PC-3 (cell line): Measurements from ENCODE around the gene SLC8A1. TPM values are rescaled to one million over a fixed set of nuclear protein-coding genes. Genes with fewer than 3 reads are reported as not detected.
A peak's percentile ranks its signal among the peaks of the same experiment; 100 is the strongest.

Experiments used
- ATAC-seq: fragments of 200-7000 bp; cut with Tn5 transposase; 2 replicates; pipeline ENCODE4 v1.9.1; 2020; ENCODE audit warnings: mild to moderate bottlenecking, moderate library complexity
- BruUV-seq: library from RNA; stranded (reverse); fragments of 400-500 nt; replicated peaks from 2 replicates; lab custom pipeline; 2021; lab: Mats Ljungman, UMichigan
- CTCF ChIA-PET: fragments of 300-600 bp; sonication (Branson Sonifier 250); formaldehyde crosslinking; loops from one replicate; lab custom pipeline; 2022; ENCODE audit warnings: antibody characterized with exemption; lab: Charles Lee
- POLR2A ChIA-PET: fragments of 300-600 bp; sonication (Branson Sonifier 250); formaldehyde crosslinking; loops from one replicate; lab custom pipeline; 2022; ENCODE audit warnings: antibody characterized with exemption; ENCODE audit not compliant: unreplicated experiment; lab: Charles Lee
- DNase-seq: peaks from one replicate; pipeline ENCODE4 v3.0.0-alpha.2; 2015
- H2AFZ ChIP-seq: fragments of 300-600 bp; sonication (generic); 2 replicates; pipeline ENCODE4 v1.6.0; 2016; ENCODE audit warnings: antibody characterized with exemption, low read length
- H3F3A ChIP-seq: fragments of 300-600 bp; sonication (generic); one replicate; pipeline ENCODE4 v1.6.0; 2017; ENCODE audit warnings: antibody characterized with exemption, low read length, control low read depth, mild to moderate bottlenecking; ENCODE audit not compliant: unreplicated experiment
- H3K27ac ChIP-seq: fragments of 300-600 bp; sonication (generic); 2 replicates; pipeline ENCODE4 v1.5.1; 2016; ENCODE audit warnings: mild to moderate bottlenecking, low read length
- H3K27me3 ChIP-seq: fragments of 300-600 bp; sonication (generic); 2 replicates; pipeline ENCODE4 v1.6.1; 2016; ENCODE audit warnings: low read length, mixed read lengths
- H3K36me3 ChIP-seq: fragments of 300-600 bp; sonication (generic); 2 replicates; pipeline ENCODE4 v1.6.1; 2016; ENCODE audit warnings: low read depth, mixed run types, low read length, mixed read lengths
- H3K4me1 ChIP-seq: fragments of 300-600 bp; sonication (generic); 2 replicates; pipeline ENCODE4 v1.5.1; 2016; ENCODE audit warnings: low read length; ENCODE audit not compliant: insufficient read depth
- H3K4me2 ChIP-seq: fragments of 300-600 bp; sonication (generic); 2 replicates; pipeline ENCODE4 v1.6.0; 2016; ENCODE audit warnings: low read length
- H3K4me3 ChIP-seq: fragments of 300-600 bp; sonication (generic); 2 replicates; pipeline ENCODE4 v1.5.1; 2016; ENCODE audit warnings: mild to moderate bottlenecking, low read length, mixed read lengths
- H3K79me2 ChIP-seq: fragments of 300-600 bp; sonication (generic); 2 replicates; pipeline ENCODE4 v1.6.1; 2017; ENCODE audit warnings: low read length, mixed read lengths
- H3K9ac ChIP-seq: fragments of 300-600 bp; sonication (generic); 2 replicates; pipeline ENCODE4 v1.6.0; 2016; ENCODE audit warnings: mild to moderate bottlenecking, low read length
- H3K9me2 ChIP-seq: fragments of 300-600 bp; sonication (generic); replicated peaks from 2 replicates; pipeline ENCODE4 v1.6.1; 2016; ENCODE audit warnings: mixed run types, low read length, mixed read lengths
- H3K9me3 ChIP-seq: fragments of 300-600 bp; sonication (generic); 2 replicates; pipeline ENCODE4 v1.6.1; 2016; ENCODE audit warnings: low read length, mixed read lengths
- H4K20me1 ChIP-seq: fragments of 300-600 bp; sonication (generic); 2 replicates; pipeline ENCODE4 v1.6.1; 2016; ENCODE audit warnings: low read length, mixed read lengths
- EZH2 ChIP-seq: fragments of 300-600 bp; sonication (generic); IDR thresholded peaks from one replicate; pipeline ENCODE4 v1.6.1; 2017; ENCODE audit warnings: antibody characterized with exemption, mild to moderate bottlenecking, low read length; ENCODE audit not compliant: unreplicated experiment
- EZH2phosphoT487 ChIP-seq: fragments of 300-600 bp; sonication (generic); IDR thresholded peaks from 2 replicates; pipeline ENCODE4 v1.6.1; 2018; ENCODE audit warnings: mild to moderate bottlenecking, antibody characterized with exemption, low read length, borderline replicate concordance
- intact Hi-C: fragments of 100-400 bp; cut with micrococcal nuclease; formaldehyde crosslinking; loops from 2 replicates; pipeline ENCODE4 v1.9.0; 2023
- total RNA-seq: library from RNA; depleted of rRNA; stranded (reverse); fragments of >200 nt; gene quantifications from 2 replicates; pipeline ENCODE4 v1.2.3, GENCODE V29; 2014
- TF ChIP-seq, protein P1 (sequence below): fragments of 300-600 bp; sonication (generic); conservative IDR thresholded peaks from 2 replicates; pipeline ENCODE4 v1.5.1; 2017; ENCODE audit warnings: antibody characterized with exemption, low read depth, mild to moderate bottlenecking, low read length

SLC8A1 gene
- total RNA-seq, 1 experiment from 2014 or later: 1.3 TPM

DNA sequence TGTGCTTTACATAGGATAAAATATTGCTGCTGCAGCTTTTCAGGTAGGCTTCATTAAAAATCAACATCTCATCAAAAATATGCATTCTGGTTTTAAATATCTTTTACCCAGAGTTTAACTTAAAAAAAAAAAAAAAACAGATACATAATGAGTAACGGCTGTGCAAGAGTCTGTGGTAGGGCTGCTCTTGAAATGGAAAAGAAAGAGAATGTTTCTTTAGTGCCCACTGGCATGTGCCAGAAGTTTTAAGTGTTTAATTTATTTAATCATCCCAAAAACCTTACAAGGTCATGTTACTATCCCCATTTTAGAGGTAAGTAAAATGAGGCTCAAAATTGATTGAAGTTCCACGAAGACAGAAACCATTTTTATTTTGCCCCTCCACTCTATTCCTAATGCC, 92.1 kb downstream of the SLC8A1 start:
- intact Hi-C loops: no loop called here
- no peak for TF ChIP-seq EZH2phosphoT487
- TF ChIP-seq, protein P1, sequence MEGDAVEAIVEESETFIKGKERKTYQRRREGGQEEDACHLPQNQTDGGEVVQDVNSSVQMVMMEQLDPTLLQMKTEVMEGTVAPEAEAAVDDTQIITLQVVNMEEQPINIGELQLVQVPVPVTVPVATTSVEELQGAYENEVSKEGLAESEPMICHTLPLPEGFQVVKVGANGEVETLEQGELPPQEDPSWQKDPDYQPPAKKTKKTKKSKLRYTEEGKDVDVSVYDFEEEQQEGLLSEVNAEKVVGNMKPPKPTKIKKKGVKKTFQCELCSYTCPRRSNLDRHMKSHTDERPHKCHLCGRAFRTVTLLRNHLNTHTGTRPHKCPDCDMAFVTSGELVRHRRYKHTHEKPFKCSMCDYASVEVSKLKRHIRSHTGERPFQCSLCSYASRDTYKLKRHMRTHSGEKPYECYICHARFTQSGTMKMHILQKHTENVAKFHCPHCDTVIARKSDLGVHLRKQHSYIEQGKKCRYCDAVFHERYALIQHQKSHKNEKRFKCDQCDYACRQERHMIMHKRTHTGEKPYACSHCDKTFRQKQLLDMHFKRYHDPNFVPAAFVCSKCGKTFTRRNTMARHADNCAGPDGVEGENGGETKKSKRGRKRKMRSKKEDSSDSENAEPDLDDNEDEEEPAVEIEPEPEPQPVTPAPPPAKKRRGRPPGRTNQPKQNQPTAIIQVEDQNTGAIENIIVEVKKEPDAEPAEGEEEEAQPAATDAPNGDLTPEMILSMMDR: no peak
- TF ChIP-seq EZH2: no peak
- H3F3A ChIP-seq: no peaks in the 10 kb centered on the region
- no peak overlapping the region for H3K9ac ChIP-seq
- no peak for ATAC-seq
- H3K79me2 ChIP-seq: no peaks in the 10 kb centered on the region
- H3K36me3 ChIP-seq: no peaks in the 10 kb centered on the region
- H4K20me1 ChIP-seq: no peaks in the 10 kb centered on the region
- H3K9me3 ChIP-seq: no peaks in the 10 kb centered on the region
- no peak for DNase-seq
- H3K9me2 ChIP-seq: no peaks in the 10 kb centered on the region
- POLR2A ChIA-PET: no interaction called here
- H2AFZ ChIP-seq: no peak overlapping the region
- H3K27me3 ChIP-seq: no peaks in the 10 kb centered on the region
- BruUV-seq: no TSS peak
- CTCF ChIA-PET: no interaction called here
- H3K4me3 ChIP-seq: no peak overlapping the region
- no peak overlapping the region for H3K27ac ChIP-seq
- peaks cover 22% of the 10 kb centered on the region for H3K4me1 ChIP-seq
- no peak overlapping the region for H3K4me2 ChIP-seq

DNA sequence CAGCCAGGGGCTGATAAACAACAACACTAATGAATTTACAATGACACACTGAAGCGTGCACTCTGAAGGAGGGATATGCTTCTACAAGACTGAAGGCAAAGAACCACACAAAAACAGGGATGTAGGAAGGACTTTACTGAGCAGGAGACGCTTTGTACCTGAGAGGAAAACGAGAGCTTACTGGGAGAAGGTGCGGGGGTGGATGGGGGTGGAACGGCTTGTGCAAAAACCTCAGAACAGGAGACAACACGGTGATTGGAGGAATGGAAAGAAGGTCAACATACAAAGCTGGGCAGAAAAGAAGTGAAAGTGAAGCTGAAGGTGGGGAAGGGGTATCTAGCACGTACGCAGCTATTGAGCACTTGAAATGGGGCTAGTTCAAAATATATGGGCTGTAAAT, 93.1 kb downstream of the SLC8A1 start:
- no peaks in the 10 kb centered on the region for H3K36me3 ChIP-seq
- H4K20me1 ChIP-seq: no peaks in the 10 kb centered on the region
- H3K27me3 ChIP-seq: no peaks in the 10 kb centered on the region
- no TSS peak for BruUV-seq
- peak overlapping the region; percentile 70 for H3K4me2 ChIP-seq
- peak overlapping the region; percentile 70 for H2AFZ ChIP-seq
- H3K4me1 ChIP-seq: peaks cover 18% of the 10 kb centered on the region
- ChIA-PET CTCF (interaction anchor here (0.6 kb wide), 1 partner anchor 600 kb away, joined by 3 read pairs; no protein-coding TSS in a partner anchor), POLR2A (no interaction called here)
- H3K9ac ChIP-seq: no peak overlapping the region
- ATAC-seq (peak; percentile 32; the same call in 1 of the 2 replicates), DNase-seq (no peak)
- no peak for TF ChIP-seq EZH2phosphoT487
- TF ChIP-seq, protein P1: no peak
- TF ChIP-seq EZH2: no peak
- no peaks in the 10 kb centered on the region for H3F3A ChIP-seq
- intact Hi-C loops: no loop called here
- no peaks in the 10 kb centered on the region for H3K9me3 ChIP-seq
- no peak overlapping the region for H3K27ac ChIP-seq
- peak overlapping the region; percentile 57 for H3K4me3 ChIP-seq
- H3K9me2 ChIP-seq: no peaks in the 10 kb centered on the region
- no peaks in the 10 kb centered on the region for H3K79me2 ChIP-seq

DNA sequence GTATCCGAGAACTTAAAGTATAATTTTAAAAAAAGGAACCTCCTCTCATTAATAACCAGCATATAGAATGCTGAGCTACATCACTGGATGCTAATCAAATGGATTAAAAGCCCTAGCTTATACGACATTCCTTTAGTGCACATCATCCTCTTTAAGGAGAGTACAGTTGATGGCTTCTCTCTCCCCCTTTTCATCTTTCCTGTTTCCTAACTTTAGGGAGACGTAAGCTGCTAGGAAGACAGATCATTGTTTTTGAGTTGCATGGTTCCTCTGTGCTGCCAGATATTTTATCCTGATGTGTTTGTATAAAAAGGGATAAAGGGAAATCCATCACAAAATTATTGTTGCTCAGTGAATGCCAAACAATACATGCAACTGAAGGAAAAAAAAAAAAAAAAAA, 94.2 kb downstream of the SLC8A1 start:
- no peak for ATAC-seq
- no peak for DNase-seq
- H3K4me3 ChIP-seq: no peak overlapping the region
- H2AFZ ChIP-seq: no peak overlapping the region
- H3K36me3 ChIP-seq: no peaks in the 10 kb centered on the region
- intact Hi-C loops: no loop called here
- no peaks in the 10 kb centered on the region for H3K9me3 ChIP-seq
- POLR2A ChIA-PET: no interaction called here
- H3F3A ChIP-seq: no peaks in the 10 kb centered on the region
- peaks cover 9% of the 10 kb centered on the region for H3K4me1 ChIP-seq
- no peak overlapping the region for H3K9ac ChIP-seq
- H3K9me2 ChIP-seq: no peaks in the 10 kb centered on the region
- TF ChIP-seq EZH2: no peak
- no peak for TF ChIP-seq EZH2phosphoT487
- TF ChIP-seq, protein P1: no peak
- H3K27ac ChIP-seq: no peak overlapping the region
- no peaks in the 10 kb centered on the region for H4K20me1 ChIP-seq
- CTCF ChIA-PET: interaction anchor here (0.7 kb wide), 1 partner anchor 405 kb away, joined by 5 read pairs; no protein-coding TSS in a partner anchor
- H3K27me3 ChIP-seq: no peaks in the 10 kb centered on the region
- H3K4me2 ChIP-seq: no peak overlapping the region
- H3K79me2 ChIP-seq: no peaks in the 10 kb centered on the region
- no TSS peak for BruUV-seq
